Measurements from ENCODE around the gene NDUFB8. TPM values are rescaled to one million over a fixed set of nuclear protein-coding genes. Genes with fewer than 3 reads are reported as not detected.

Gene NDUFB8
- total and polyA plus RNA-seq, 2 of the 4 experiments (the other 2 are of a cell fraction), result 99.1 to 265 TPM

- intact Hi-C loops (cut with micrococcal nuclease), result loop anchor here (10.0 kb wide), 1 partner anchor 446 kb away; no protein-coding TSS in a partner anchor
- ATAC-seq (ENCODE audit: low read depth) (no peak), DNase-seq (no peak)
- H2BK120ac ChIP-seq (ENCODE audit: low read depth, low read length), result no peak overlapping the region
- no peak overlapping the region for H3K4ac ChIP-seq (ENCODE audit: low read depth, low read length)
- H3K4me2 ChIP-seq (ENCODE audit: low read depth, low read length), result no peak overlapping the region
- no peak overlapping the region for H3K56ac ChIP-seq (ENCODE audit: extremely low read depth, insufficient read depth, low read length)
- H2BK5ac ChIP-seq (ENCODE audit: low read depth, low read length, poor library complexity, severe bottlenecking), result no peak overlapping the region
- H2AK5ac ChIP-seq (ENCODE audit: low read depth, low read length), result no peak overlapping the region
- H4K5ac ChIP-seq (ENCODE audit: low read depth, low read length), result no peak overlapping the region
- BruUV-seq (replicated peaks), result no TSS peak
- H3K23ac ChIP-seq (ENCODE audit: low read depth, low read length), result no peak overlapping the region
- ChIA-PET CTCF (no interaction called here), POLR2A (ENCODE audit: unreplicated experiment) (no interaction called here)
- no peak overlapping the region for H3K4me3 ChIP-seq (ENCODE audit: insufficient read depth, low read depth, low read length)
- H4K8ac ChIP-seq (ENCODE audit: low read depth in 2 of 2, low read length in 2 of 2), result no peak overlapping the region
- H3K27me3 ChIP-seq (ENCODE audit: control insufficient read depth, insufficient read depth, low read length), result peaks cover 57% of the 10 kb centered on the region
- no peaks in the 10 kb centered on the region for H3K4me1 ChIP-seq (ENCODE audit: control insufficient read depth, insufficient read depth, low read length)
- H3K9ac ChIP-seq (ENCODE audit: low read depth, low read length), result no peak overlapping the region
- TF ChIP-seq MAZ (IDR thresholded peaks at IDR 0.05; ENCODE audit: borderline replicate concordance, low read depth, low read length) (no peak), SMC3 (IDR thresholded peaks at IDR 0.05; ENCODE audit: low read depth, low read length) (no peak), CTCF (conservative IDR thresholded peaks at IDR 0.05; ENCODE audit: low read depth, low read length) (no peak), RCOR1 (IDR thresholded peaks at IDR 0.05; ENCODE audit: insufficient replicate concordance, low read length) (no peak), USF2 (IDR thresholded peaks at IDR 0.05; ENCODE audit: low read depth, low read length) (no peak), MXI1 (IDR thresholded peaks at IDR 0.05; ENCODE audit: borderline replicate concordance, low read depth, low read length) (no peak), CHD1 (IDR thresholded peaks at IDR 0.05; ENCODE audit: low read depth, low read length) (no peak), RAD21 (IDR thresholded peaks at IDR 0.05; ENCODE audit: low read length) (no peak), RFX5 (IDR thresholded peaks at IDR 0.05; ENCODE audit: low read depth, low read length) (no peak), ELK1 (IDR thresholded peaks at IDR 0.05; ENCODE audit: borderline replicate concordance, low read depth, low read length) (no peak), NFE2L2 (IDR thresholded peaks at IDR 0.05; ENCODE audit: low read depth, low read length) (no peak), POLR2A (IDR thresholded peaks at IDR 0.05; ENCODE audit: low read depth, low read length) (no peak), FOS (IDR thresholded peaks at IDR 0.05; ENCODE audit: low read depth, low read length) (no peak), MAFK (IDR thresholded peaks at IDR 0.05; ENCODE audit: low read depth, low read length) (no peak), CEBPB (IDR thresholded peaks at IDR 0.05; ENCODE audit: low read depth, low read length) (no peak), BHLHE40 (IDR thresholded peaks at IDR 0.05; ENCODE audit: low read depth, low read length) (no peak)
- H3K9me3 ChIP-seq (ENCODE audit: control insufficient read depth, insufficient read depth, low read length), result no peaks in the 10 kb centered on the region
- no peak overlapping the region for H2AK9ac ChIP-seq (replicated peaks; ENCODE audit: low read depth, low read length, poor library complexity)
- no peak overlapping the region for H4K91ac ChIP-seq (ENCODE audit: insufficient read depth, low read depth, low read length)
- no peak overlapping the region for H2AFZ ChIP-seq (replicated peaks; ENCODE audit: low read length, poor library complexity)
- H3K14ac ChIP-seq (replicated peaks; ENCODE audit: low read depth, low read length), result no peak overlapping the region
- no peak overlapping the region for H3K27ac ChIP-seq (ENCODE audit: insufficient read depth, low read length)
- dilution Hi-C loops (cut with HindIII; ENCODE audit: low sequenced_read_pairs, unreplicated experiment), result no loop called here
- no peaks in the 10 kb centered on the region for H4K20me1 ChIP-seq (ENCODE audit: insufficient read depth, low read length)
- no peak overlapping the region for H2BK20ac ChIP-seq (ENCODE audit: low read depth, low read length)
- H3K18ac ChIP-seq (ENCODE audit: low read depth, low read length), result no peak overlapping the region
- in situ Hi-C loops (cut with MboI; ENCODE audit: low sequenced_read_pairs), result no loop called here
- H3K36me3 ChIP-seq (ENCODE audit: control insufficient read depth, insufficient read depth, low read length), result no peaks in the 10 kb centered on the region
- no peaks in the 10 kb centered on the region for H3K79me1 ChIP-seq (ENCODE audit: low read depth in 1 of 2, low read length in 2 of 2)
- 100% methylated on average over 1 of the region's 3 CpGs; no CpG with 5 or more reads in 1 of the 2 experiments for WGBS, 2 experiments (ENCODE audit: extremely low coverage in 2 of 2, insufficient read length in 1 of 2)
- no peak overlapping the region for H2BK15ac ChIP-seq (ENCODE audit: low read depth, low read length)
- peaks cover 3% of the 10 kb centered on the region; the same call in 1 of the 2 replicates for H3K9me1 ChIP-seq (ENCODE audit: insufficient read depth, low read length)
These were observed 39.2 kb upstream of the NDUFB8 start for GRCh38 chr10:100568912-100569311.

Measured in IMR-90 (cell line).